GM21367 (cell line): ENCODE results near the gene FUT8.

Experiments
- ATAC-seq: cut with Tn5 transposase; IDR thresholded peaks from one replicate; pipeline ENCODE4 v1.9.1; 2021; ENCODE audit not compliant: unreplicated experiment

The FUT8 gene

DNA sequence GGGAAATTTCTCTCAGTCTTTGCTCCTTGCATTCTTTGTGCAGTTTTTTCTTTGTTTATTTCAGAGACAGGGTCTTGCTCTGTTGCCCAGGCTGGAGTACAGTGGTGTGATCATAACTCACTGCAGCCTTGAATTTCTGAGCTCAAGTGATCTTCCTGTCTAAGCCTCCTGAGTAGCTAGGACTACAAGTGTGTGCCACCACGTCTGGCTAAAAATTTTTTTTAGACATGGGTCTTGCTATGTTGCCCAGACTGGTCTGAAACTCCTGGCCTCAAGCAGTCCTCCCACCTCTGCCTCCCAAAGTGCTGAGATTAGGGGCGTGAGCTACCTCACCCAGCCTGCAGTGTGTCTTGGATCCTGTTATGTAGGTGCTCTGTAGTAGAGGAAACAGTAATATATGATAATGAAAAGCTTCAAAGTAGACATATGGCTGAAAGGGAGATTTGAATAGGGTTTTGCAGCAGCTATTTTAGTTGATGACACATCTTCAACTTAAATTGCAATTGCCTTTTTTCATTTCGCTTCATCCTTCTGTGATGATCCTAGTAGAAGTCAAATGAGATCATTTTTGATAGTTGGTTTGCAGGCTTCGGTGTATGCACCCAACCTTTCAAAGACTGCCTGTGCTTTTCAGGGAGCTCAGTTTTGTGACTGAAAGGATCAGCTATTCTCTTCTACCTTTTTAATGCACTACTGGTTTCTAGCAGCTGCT is 75.4 kb downstream of the FUT8 start:
- no peak for ATAC-seq

- ATAC-seq: no peak
These were observed 78.7 kb downstream of the FUT8 start for GRCh38 chr14:65491274-65491673.

DNA sequence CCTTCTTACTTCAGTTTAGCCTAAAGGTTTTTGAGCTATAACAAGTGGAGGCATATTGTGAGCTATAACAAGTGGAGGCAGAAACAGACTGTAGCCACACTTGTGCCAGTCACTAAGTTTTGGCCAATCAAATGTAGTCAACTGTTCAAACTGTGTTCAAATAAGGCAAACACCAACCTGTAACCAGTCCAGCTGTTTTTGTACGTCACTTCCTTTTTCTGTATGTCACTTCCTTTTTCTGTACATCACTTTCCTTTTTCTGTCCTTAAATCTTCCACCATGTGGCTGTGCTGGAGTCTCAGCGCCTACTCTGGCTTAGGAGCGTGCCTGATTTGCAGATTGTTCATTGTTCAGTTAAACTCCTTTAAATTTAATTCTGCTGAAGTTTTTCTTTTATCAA is 79.7 kb downstream of the FUT8 start:
- ATAC-seq: no peak

DNA sequence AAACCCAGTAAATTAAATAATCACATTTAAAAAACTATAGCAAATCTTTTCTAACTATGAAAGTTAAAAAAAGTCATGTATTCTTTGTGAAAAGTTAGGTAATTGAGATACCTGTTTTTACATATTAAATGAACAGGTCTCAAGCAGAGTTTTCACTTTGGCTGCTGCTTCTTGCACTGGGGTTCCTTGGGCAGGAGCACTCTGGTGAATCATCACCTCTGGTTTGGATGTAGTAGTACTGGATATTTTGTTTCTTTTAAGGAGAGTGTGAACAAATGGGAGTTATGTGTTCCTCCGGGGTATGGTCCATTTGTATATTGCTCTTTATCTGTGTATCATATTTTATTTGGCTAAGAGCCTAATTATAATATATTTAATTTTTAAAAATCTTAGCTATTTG is 82.7 kb downstream of the FUT8 start:
- ATAC-seq: no peak

DNA sequence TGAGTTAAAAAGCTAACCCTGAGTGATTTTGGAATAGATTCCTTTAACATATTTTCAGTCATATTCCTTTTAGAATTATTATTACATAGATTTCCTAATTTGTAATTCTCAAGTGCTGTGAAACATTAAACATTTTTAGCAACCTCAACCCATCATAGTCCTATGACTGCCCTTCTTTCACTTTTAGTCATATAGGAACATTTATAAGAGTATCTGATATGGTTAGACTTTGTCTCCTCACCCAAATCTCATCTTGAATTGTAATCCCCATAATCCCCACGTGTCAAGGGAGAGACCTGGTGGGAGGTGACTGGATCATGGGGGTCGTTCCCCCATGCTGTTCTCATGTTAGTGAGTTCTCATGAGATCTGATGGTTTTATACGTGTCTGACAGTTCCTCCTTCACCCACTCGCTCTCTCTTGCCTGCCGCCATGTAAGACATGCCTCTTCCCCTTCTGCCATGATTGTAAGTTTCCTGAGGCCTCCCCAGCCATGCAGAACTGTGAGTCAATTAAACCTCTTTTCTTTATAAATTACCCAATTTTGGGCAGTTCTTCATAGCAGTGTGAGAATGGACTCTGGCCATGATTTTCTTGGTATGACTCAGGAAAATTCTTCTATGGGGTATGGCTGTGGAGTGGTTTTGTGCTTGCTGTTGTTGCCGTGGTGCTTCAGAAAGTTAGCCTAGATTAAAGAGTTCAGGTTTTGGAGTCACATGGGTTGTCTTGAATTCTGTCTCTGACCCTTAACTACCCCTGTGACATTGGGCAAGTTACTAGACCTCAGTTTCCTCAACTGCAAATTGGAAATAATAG is 83.9 kb downstream of the FUT8 start:
- ATAC-seq: no peak

DNA sequence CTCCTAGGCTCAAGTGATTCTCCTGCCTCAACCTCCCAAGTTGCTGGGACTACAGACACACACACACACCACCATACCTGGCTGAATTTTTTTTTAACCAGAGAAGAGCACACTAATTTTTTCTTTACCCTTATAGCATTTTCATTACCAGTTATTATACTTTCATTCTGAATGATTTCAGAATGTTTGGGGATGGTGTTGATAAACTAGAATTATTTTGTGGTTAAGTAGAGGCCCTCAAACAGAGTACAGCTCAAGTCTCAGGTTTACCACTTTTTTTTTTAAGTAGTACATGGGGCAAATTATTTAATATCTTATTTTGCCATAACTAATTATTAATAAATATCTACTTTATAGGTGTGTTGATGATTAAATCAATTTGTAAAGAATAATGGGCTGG is 86.6 kb downstream of the FUT8 start:
- no peak for ATAC-seq

DNA sequence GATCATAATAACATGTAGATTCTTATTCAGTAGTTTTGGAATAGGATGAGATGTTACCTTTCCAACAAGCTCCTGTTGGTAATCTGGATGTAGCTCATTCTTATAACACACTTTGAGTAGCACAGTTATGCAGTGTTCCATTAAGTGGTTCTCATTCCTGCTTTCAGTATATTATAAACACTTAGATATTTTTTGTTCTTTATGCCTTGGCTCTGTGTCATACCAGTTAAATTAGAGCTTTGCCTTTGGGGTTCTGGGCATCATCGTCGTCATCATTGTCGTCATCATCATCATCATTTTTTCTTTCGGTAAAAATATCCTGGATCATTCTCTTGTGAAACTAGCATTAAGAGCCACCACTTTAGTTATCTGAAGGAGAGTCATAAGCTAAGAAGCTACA is 87.5 kb downstream of the FUT8 start:
- no peak for ATAC-seq

DNA sequence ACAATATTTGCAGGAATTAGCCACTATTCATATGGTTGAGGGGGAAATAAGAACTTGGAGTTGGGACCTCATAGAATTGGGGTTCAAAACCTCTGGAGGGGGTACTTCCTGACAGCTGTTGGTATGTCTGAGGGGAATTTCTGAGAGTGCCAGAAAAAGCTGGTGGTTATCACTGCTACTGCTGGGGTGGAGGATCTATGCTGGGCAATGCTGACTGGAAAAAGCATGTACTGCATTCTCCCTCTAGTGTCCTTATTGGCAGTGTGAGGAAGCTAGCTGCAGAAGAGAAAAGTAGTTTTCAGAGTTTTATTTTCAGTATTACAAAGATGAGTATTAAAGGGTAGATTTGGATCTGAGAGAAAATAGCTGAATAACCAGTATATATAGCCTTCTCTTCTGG is 88.8 kb downstream of the FUT8 start:
- ATAC-seq: no peak

GRCh38 chr14:65502676-65503124 is 90.2 kb downstream of the FUT8 start:
- ATAC-seq: no peak

DNA sequence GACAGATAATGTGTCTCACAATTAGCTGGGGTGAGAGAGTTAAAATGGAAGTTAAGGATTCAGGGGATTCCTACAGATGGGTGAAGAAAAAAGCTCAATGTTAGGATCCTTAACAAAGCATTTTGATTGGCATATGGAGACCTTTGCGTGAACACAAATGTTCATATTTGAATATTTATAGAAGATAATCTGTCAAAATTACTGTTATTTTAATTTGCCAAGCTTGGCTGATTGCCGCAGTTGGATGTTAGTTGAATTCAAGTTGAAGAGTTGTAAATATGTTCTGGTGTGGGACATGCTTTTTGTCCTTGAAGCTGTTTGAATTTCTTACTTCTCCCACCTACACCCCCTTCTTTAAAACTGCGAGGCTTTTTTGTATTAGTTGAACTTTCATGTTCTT is 91.2 kb downstream of the FUT8 start:
- no peak for ATAC-seq

GRCh38 chr14:65506801-65507200 is 94.3 kb downstream of the FUT8 start:
- ATAC-seq: no peak

DNA sequence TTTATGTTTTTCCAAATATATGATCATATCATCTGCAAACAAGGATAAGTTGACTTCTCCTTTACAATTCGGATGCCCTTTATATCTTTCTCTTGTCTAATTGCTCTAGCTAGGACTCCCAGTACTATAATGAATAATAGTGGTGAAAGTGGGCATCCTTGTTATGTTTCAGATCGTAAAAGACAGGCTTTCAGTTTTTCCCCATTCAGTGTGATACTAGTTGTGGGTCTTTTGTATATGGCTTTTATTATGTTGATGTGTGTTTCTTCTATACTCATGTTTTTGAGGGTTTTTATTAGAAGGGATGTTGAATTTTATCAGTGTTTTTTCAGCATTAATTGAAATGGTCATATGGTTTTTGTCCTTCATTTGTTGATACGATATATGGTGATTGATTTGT is 97.3 kb downstream of the FUT8 start:
- ATAC-seq: no peak

- ATAC-seq: no peak
These were observed 101.1 kb downstream of the FUT8 start for GRCh38 chr14:65513671-65514070.

GRCh38 chr14:65517635-65518542 is 105.4 kb downstream of the FUT8 start:
- no peak for ATAC-seq

GRCh38 chr14:65528069-65528468 is 115.5 kb downstream of the FUT8 start:
- ATAC-seq: no peak

DNA sequence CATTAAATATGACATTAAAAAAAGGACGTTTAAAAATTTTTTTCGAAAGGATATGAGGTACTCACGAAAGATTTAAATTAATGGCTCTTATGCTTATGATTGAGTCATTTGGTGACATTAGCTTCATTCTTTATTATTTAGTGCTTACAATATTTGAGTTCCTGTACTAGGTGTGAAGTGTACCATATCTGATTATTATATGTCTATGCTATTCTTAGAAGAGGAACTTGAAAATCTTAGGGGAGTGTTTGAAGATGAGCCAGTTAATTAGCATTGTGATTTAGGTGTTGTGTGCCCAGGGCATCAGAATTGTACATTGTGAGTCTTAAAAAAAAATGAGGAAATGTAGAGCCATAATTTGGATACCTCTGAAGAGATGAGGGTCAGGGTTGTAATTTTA is 118.6 kb downstream of the FUT8 start:
- ATAC-seq: no peak

GRCh38 chr14:65533736-65534404 is 121.3 kb downstream of the FUT8 start:
- no peak for ATAC-seq

DNA sequence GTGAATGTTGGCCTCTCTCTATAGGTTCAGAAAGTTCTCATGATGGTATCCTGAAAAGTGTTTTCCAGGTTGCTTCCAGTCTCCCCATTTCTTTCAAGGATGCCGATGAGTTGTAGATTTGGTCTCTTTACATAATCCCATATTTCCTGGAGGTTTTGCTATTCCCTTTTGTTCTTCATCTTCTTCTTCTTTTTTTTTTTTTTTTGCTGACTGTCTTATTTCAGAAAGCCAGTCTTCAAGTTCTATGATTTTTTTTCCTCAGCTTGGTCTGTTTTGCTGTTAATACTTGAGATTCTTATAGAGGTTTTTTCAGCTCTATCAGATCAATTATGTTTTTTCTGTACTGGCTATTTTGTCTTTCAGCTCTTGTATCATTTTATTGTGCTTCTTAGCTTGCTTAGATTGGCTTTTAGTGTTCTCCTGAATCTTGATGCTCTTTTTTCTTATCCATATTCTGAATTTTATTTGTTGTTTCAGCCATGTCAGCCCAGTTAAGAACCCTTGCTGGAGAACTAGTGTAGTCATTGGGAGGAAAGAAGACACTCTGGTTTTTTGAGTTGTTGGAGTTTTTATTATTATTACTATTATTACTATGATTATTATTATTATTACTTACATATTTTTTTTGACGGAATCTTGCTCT is 124.4 kb downstream of the FUT8 start:
- ATAC-seq: no peak

DNA sequence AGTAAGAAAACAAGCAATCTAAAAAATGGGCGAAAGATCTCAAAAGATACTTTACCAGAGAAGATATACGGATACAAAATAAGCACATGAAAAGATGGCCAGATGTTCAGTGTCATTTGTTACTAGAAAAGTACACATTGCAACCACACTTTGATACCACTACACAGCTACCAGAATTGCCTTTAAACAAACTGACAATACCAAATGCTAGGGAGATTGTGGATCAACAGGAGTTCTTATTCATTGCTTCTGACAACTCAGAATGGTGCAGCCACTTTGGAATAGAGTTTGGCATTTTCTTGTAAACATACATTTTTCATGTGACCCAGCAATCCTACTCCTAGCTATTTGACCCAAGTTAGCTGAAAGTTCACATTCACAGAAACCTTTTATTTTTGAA is 136.3 kb downstream of the FUT8 start:
- ATAC-seq: no peak

DNA sequence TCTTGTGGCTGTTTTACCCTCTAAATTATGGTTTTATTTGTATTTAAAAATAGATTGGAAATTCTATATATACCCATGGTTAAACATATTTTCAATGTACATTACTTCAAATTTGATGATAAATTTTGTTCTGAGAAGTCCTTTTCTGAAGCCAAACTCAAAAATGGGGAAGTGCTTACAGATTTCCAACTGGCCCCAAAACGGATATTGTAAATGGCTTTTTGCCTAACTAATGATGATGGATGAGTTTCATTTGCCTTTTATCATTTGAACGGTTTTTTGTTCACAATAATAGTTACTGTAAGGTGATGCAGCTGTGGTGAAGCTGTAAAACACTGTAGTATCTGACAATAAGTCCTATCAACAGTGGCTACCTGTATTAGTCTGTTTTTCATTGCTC is 136.9 kb downstream of the FUT8 start:
- ATAC-seq: no peak
